Measurements from ENCODE around the gene RNF25. TPM values are rescaled to one million over a fixed set of nuclear protein-coding genes. Genes with fewer than 3 reads are reported as not detected.

RNF25 gene
- total RNA-seq, 1 experiment from 2014 or later = 40.7 TPM

DNA sequence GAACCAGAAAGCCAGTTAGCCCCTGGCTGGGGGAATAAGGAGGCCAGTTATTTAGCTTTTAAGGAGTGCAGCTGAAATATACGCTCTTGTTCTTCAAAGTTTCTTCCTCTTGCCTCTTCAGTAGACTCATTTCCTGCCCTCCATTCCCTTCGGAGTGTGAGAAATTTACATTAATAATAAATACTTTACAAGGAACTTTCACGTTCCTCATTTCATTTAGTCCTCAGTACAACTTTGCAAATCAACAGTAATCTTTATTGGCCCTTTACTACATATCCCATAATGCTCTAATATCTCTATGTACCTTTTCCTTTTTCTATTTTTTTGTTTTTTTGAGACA lies 48.5 kb downstream of the RNF25 start:
- TF ChIP-seq, protein P1, sequence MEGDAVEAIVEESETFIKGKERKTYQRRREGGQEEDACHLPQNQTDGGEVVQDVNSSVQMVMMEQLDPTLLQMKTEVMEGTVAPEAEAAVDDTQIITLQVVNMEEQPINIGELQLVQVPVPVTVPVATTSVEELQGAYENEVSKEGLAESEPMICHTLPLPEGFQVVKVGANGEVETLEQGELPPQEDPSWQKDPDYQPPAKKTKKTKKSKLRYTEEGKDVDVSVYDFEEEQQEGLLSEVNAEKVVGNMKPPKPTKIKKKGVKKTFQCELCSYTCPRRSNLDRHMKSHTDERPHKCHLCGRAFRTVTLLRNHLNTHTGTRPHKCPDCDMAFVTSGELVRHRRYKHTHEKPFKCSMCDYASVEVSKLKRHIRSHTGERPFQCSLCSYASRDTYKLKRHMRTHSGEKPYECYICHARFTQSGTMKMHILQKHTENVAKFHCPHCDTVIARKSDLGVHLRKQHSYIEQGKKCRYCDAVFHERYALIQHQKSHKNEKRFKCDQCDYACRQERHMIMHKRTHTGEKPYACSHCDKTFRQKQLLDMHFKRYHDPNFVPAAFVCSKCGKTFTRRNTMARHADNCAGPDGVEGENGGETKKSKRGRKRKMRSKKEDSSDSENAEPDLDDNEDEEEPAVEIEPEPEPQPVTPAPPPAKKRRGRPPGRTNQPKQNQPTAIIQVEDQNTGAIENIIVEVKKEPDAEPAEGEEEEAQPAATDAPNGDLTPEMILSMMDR (conservative IDR thresholded peaks at IDR 0.05) = no peak
- H3K14ac ChIP-seq (ENCODE audit: insufficient read depth, low read length) = no peak overlapping the region
- no peaks in the 10 kb centered on the region for H3K27me3 ChIP-seq (ENCODE audit: insufficient read depth, low read length)
- no peak overlapping the region for H4K91ac ChIP-seq (ENCODE audit: insufficient read length, low read depth, low read length)
- H3K4me2 ChIP-seq (ENCODE audit: insufficient read depth, insufficient read length, low read length) = no peak overlapping the region
- no peak overlapping the region for H2BK12ac ChIP-seq (ENCODE audit: insufficient read length, low read depth, low read length)
- H3K27ac ChIP-seq (ENCODE audit: insufficient read length, low read depth, low read length) = no peak overlapping the region
- H3T11ph ChIP-seq (ENCODE audit: low read length) = no peak overlapping the region
- no peak overlapping the region for H2BK20ac ChIP-seq (ENCODE audit: low read depth, low read length, poor library complexity, severe bottlenecking)
- H3K9ac ChIP-seq (ENCODE audit: extremely low read depth, insufficient read length, low read length) = no peak overlapping the region
- H3K9me3 ChIP-seq (ENCODE audit: control insufficient read depth, low read depth, low read length) = no peaks in the 10 kb centered on the region
- H2AFZ ChIP-seq (ENCODE audit: low read length) = no peak overlapping the region
- no peak overlapping the region for H2BK15ac ChIP-seq (ENCODE audit: low read depth, low read length)
- H3K79me2 ChIP-seq (ENCODE audit: insufficient read depth, low read length) = no peaks in the 10 kb centered on the region
- H3K4me3 Mint-ChIP-seq = no peak overlapping the region
- no peak overlapping the region for H2AK5ac ChIP-seq (ENCODE audit: insufficient read length, low read length)
- no peak overlapping the region for H3K27ac Mint-ChIP-seq
- no peaks in the 10 kb centered on the region for H3K4me1 Mint-ChIP-seq
- WGBS (ENCODE audit: extremely low coverage, insufficient read length, low lambda C conversion rate) = no CpG with 5 or more reads among the region's 3 CpGs
- H3K36me3 Mint-ChIP-seq (ENCODE audit: insufficient read depth in 1 of 3, low read depth in 3 of 3) = no peaks in the 10 kb centered on the region
- DNase-seq = no peak
- no peak overlapping the region for H2BK120ac ChIP-seq (ENCODE audit: low read depth, low read length, poor library complexity, severe bottlenecking)
- no peak overlapping the region for H3K4ac ChIP-seq (ENCODE audit: low read depth, low read length)
- H3K18ac ChIP-seq (ENCODE audit: insufficient read length, low read depth, low read length) = no peak overlapping the region
- H3K23me2 ChIP-seq (ENCODE audit: insufficient read length, low read depth, low read length, poor library complexity, severe bottlenecking) = no peaks in the 10 kb centered on the region
- H3K27me3 Mint-ChIP-seq (ENCODE audit: low read depth) = no peaks in the 10 kb centered on the region; the same call in 1 of the 2 replicates
- no peak overlapping the region for H4K8ac ChIP-seq (replicated peaks; ENCODE audit: insufficient read length, low read depth, low read length)
- H4K5ac ChIP-seq (ENCODE audit: insufficient read length, low read depth, low read length) = no peak overlapping the region
- H3K56ac ChIP-seq (ENCODE audit: insufficient read length, low read depth, low read length) = no peak overlapping the region
- no peak overlapping the region for H3K23ac ChIP-seq (ENCODE audit: insufficient read length, low read depth, low read length)
- no peaks in the 10 kb centered on the region; a peak in 1 of 5 replicates for H3K9me3 Mint-ChIP-seq
- no peaks in the 10 kb centered on the region for H3K4me1 ChIP-seq (ENCODE audit: insufficient read depth, low read length)
- H3K79me1 ChIP-seq (ENCODE audit: insufficient read depth, low read depth, low read length, poor library complexity, severe bottlenecking) = no peaks in the 10 kb centered on the region
- H4K20me1 ChIP-seq (ENCODE audit: control insufficient read depth, insufficient read depth, insufficient read length) = no peaks in the 10 kb centered on the region
- no peak overlapping the region for H2BK5ac ChIP-seq (ENCODE audit: insufficient read length, low read length)

Measured in H9 (cell line).